ENCODE data around the gene ZNF444. TPM values are rescaled to one million over a fixed set of nuclear protein-coding genes. Genes with fewer than 3 reads are reported as not detected.

Gene ZNF444
- total and polyA plus RNA-seq, 2 of the 8 experiments (the other 6 are each of a cell fraction or from before 2014, with no cell fraction given) = 49.5 to 54.5 TPM

GRCh38 chr19:56134654-56134921, 6.5 kb upstream of the ZNF444 start (continued):
- TF ChIP-seq KDM1A (IDR thresholded peaks at IDR 0.05; ENCODE audit: borderline replicate concordance, low read length) = no peak
- no peak for TF ChIP-seq CBX8 (IDR thresholded peaks at IDR 0.05; ENCODE audit: borderline replicate concordance, low read depth, low read length)
- no peak for TF ChIP-seq SIX5 (IDR thresholded peaks at IDR 0.05; ENCODE audit: low read depth, low read length)
- no peak for TF ChIP-seq HDAC2 (IDR thresholded peaks at IDR 0.05; ENCODE audit: borderline replicate concordance in 1 of 2, low read depth in 2 of 2, low read length in 2 of 2)
- no peak for TF ChIP-seq CTBP2 (IDR thresholded peaks at IDR 0.05; ENCODE audit: borderline replicate concordance, insufficient read depth, insufficient read length, low read length)

All from H1 (cell line).